Activated CD4-positive, CD25-positive, alpha-beta regulatory T cell treated with anti-CD3 and anti-CD28 coated beads, Interleukin-2, amount 50 U/mL, for 16 hours (primary cell): ENCODE measurements around the gene CLIP3.
"Not testable (repeated sequence)": the region's sequence is repeated elsewhere in the genome, so short reads cannot be mapped to it uniquely, and the experiment has no call there.

ENCODE experiments used
- DNase-seq: peaks from one replicate; pipeline ENCODE4 v3.0.0-alpha.2; 2020; ENCODE audit warnings: low read depth, low spot score

CLIP3 gene

GRCh38 chr19:35980997-35981396 is 51.7 kb downstream of the CLIP3 start:
- not testable (repeated sequence) for DNase-seq

GRCh38 chr19:35978832-35979365 is 53.8 kb downstream of the CLIP3 start:
- no peak for DNase-seq

- no peak for DNase-seq
Observed at GRCh38 chr19:35978271-35978670, 54.4 kb downstream of the CLIP3 start.

GRCh38 chr19:35977446-35978222 is 55.0 kb downstream of the CLIP3 start:
- no peak for DNase-seq

GRCh38 chr19:35975608-35976214 is 57.0 kb downstream of the CLIP3 start:
- DNase-seq = no peak

GRCh38 chr19:35973487-35973886 is 59.2 kb downstream of the CLIP3 start:
- no peak for DNase-seq

- DNase-seq = no peak
Observed at GRCh38 chr19:35966771-35967170, 65.9 kb downstream of the CLIP3 start.
